GM18502 (cell line): Measurements from ENCODE around the gene PABPC1L.
"Not testable (repeated sequence)": the region's sequence is repeated elsewhere in the genome, so short reads cannot be mapped to it uniquely, and the experiment has no call there.

Experiments used
- ATAC-seq: cut with Tn5 transposase; IDR thresholded peaks from one replicate; pipeline ENCODE4 v1.9.1; 2021; ENCODE audit warnings: mild to moderate bottlenecking; ENCODE audit not compliant: unreplicated experiment, poor library complexity

The PABPC1L gene

GRCh38 chr20:44909872-44910689 lies at the start of gene PABPC1L:
TSS of gene PABPC1L (plus strand) at chr20:44910060. CDS start at chr20:44910144, 84 bp downstream.
- peak; percentile 93 for ATAC-seq

- no peak for ATAC-seq
These were observed 48.3 kb upstream of the PABPC1L start for GRCh38 chr20:44861531-44862006.

GRCh38 chr20:44862286-44862685 lies 47.6 kb upstream of the PABPC1L start:
- ATAC-seq = no peak

- not testable (repeated sequence) for ATAC-seq
These were observed 46.3 kb upstream of the PABPC1L start for GRCh38 chr20:44863365-44864084.

GRCh38 chr20:44864493-44864892 lies 45.4 kb upstream of the PABPC1L start:
- not testable (repeated sequence) for ATAC-seq

GRCh38 chr20:44866703-44867335 lies 43.0 kb upstream of the PABPC1L start:
- ATAC-seq = no peak

GRCh38 chr20:44869471-44869870 lies 40.4 kb upstream of the PABPC1L start:
- ATAC-seq = no peak

GRCh38 chr20:44882360-44882759 lies 27.5 kb upstream of the PABPC1L start:
- not testable (repeated sequence) for ATAC-seq

GRCh38 chr20:44883214-44883902 lies 26.5 kb upstream of the PABPC1L start:
- no peak for ATAC-seq

GRCh38 chr20:44884907-44885391 lies 24.9 kb upstream of the PABPC1L start:
- ATAC-seq = no peak

- peak; percentile 92 for ATAC-seq
These were observed 24.2 kb upstream of the PABPC1L start, which contains the start of gene YWHAB for GRCh38 chr20:44885392-44886265. TSS of gene YWHAB (plus strand) at chr20:44885705. CDS start at chr20:44901534, 15,829 bp downstream.

- ATAC-seq = no peak
These were observed 23.6 kb upstream of the PABPC1L start for GRCh38 chr20:44886266-44886651.

- no peak for ATAC-seq
These were observed 23.0 kb upstream of the PABPC1L start for GRCh38 chr20:44886828-44887227.

- no peak for ATAC-seq
These were observed 22.4 kb upstream of the PABPC1L start for GRCh38 chr20:44887466-44887865.

- no peak for ATAC-seq
These were observed 21.4 kb upstream of the PABPC1L start for GRCh38 chr20:44888226-44889103.

GRCh38 chr20:44891826-44892225 lies 18.0 kb upstream of the PABPC1L start:
- ATAC-seq = no peak

GRCh38 chr20:44894959-44895358 lies 14.9 kb upstream of the PABPC1L start:
- ATAC-seq = no peak

- no peak for ATAC-seq
These were observed 13.3 kb upstream of the PABPC1L start for GRCh38 chr20:44896583-44896982.
